HG03097 (cell line): ENCODE data around the gene PLK5.
"Not testable (repeated sequence)": the region's sequence is repeated elsewhere in the genome, so short reads cannot be mapped to it uniquely, and the experiment has no call there.

Experiments
- ATAC-seq: cut with Tn5 transposase; IDR thresholded peaks from one replicate; pipeline ENCODE4 v1.9.1; 2021; ENCODE audit not compliant: unreplicated experiment, low FRiP score

PLK5 gene

DNA sequence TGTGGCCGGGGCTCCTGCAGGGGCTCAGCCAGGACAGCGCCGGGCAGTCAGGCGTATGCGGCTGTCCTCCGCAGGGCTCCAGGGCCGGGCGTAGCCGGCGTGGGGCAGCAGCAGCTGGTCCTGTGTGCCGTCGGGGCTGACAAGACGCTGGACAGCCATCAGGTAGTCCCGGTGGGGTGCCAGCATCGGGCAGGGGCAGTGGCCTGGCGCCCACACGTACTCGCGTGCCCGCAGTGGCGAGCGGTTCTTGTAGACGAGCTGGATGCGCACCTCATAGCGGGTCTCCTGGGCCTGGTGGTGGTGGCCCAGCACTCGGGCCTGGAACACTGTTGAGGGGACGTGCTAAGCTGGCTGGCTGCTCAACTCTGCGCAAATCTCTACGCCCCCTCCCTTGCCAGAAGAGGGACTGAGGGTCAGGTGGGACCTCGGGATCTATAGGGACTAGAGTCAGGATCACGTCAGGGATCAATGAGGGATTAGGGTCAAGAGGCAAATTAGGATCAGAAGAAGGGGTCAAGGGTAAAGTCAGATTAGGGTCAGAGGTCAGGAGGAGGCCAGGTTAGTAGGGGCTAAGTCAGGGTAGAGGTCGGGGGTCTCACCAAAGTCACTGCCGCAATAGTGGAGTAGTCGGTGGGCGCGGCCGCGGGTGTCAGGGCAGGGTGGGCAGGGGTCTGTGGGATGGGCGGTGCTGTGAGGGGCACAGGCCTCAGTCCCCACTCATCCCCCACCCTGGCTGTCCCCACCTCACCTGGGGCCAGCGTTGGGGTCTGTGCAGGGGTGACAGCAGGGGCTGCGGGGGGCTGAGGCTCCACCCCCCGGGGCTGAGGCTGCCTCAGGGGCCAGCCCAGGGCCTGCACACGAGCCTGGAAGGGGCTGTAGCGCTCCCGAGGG lies 17.6 kb upstream of the PLK5 start:
- ATAC-seq: no peak

GRCh38 chr19:1507192-1507660 lies 16.7 kb upstream of the PLK5 start:
- ATAC-seq: no peak

DNA sequence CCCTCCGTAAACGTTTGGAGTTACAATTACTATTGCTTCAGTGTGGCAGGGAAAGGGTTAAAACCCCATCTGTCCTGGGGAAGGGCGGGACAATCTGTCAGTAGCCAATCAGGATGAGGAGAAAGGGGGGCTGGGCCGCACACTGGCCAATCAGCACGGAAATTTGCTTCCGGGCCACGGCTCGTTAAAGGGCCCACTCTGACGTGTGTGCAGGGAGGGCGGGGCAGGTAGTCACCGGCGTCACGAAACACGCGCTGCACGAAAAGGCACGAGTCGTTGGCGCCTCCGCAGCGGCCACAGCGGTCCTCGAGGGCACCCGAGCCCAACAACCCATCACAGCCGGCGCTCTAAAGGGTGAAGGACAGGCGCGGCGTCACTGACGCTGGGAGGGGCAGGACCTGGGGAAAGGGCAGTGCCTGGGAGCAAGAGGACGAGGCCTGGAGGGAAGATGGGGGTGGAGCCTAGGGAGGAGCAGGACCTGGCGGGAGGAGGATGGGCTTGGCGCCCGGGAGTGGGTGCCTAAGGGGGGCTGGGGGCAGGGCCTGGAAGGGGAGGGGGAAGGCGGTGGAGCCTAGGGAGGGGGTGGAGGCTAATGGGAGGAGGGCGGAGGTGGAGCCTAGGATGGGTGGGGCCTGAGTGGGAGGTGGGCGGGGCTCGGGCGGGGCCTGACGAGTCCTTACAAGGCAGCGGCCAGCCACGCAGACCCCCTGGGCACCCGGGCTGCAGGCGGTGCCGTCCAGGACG lies 15.9 kb upstream of the PLK5 start:
- no peak for ATAC-seq

- no peak for ATAC-seq
Observed at GRCh38 chr19:1508507-1508856, 15.4 kb upstream of the PLK5 start.

- no peak for ATAC-seq
Observed at GRCh38 chr19:1509602-1510441, 14.1 kb upstream of the PLK5 start.

DNA sequence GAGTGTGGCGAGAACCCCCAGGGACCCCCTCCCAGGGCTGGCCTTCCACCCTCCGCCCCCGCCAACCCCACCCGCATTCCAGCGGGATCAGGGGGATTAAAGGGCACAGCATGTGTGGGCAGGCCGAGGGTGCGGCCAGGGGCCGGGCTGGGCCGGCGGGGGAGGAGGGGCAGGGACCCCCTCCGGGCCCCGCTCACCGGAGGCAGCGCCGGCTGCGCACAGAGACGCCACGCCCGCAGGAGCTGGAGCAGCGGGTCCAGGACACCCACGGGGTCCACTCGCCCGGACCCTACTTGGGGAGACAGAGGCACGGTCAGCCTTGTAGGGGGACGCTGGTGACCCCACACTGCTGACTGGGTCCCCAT lies 13.5 kb upstream of the PLK5 start:
- no peak for ATAC-seq

- no peak for ATAC-seq
Observed at GRCh38 chr19:1510807-1511206, 13.1 kb upstream of the PLK5 start.

DNA sequence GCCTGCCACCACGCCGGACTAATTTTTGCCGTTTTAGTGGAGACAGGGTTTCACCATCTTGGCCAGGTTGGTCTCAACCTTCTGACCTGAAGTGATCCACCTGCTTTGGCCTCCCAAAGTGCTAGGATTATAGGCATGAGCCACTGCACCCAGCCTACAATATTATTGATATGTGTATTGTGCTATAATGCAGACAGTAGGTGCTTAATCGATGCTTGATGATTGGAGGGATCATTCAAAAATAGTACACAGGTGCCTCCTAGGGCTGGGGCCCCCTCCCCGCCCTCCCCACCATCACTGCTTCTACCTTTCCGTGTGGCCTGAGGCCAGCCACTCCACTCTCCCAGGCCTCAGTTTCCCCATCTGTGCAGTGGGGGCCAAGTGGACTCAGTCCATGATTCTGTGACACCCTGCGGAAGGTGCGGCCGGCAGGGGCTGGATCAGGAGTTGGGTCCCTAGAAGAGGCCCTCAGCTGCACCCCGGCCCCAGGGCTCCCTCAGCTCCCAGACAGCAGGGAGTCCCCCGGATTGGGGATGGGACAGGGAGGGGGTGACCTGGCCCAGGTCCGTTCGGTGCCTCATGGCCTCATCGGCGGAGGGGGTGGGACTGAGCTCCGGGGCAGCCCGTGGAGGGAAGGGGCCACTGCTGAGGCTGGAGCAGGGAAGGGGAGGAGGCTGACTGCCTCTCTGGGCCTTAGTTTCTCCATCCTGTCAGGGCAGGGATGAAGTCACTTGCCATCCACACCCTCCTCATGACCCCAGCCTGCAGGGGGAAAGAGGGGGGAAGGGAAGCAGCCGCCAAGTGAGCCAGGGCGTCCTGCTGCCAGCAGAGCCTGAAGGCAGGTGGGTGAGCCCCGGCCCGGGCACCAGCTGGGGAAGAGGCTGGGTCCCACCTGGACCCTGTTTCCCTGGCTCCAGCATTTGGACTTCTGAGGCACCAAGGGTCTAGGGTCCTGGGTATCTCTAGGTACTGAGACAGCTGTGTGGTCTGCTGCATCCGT lies 12.3 kb upstream of the PLK5 start:
- no peak for ATAC-seq

DNA sequence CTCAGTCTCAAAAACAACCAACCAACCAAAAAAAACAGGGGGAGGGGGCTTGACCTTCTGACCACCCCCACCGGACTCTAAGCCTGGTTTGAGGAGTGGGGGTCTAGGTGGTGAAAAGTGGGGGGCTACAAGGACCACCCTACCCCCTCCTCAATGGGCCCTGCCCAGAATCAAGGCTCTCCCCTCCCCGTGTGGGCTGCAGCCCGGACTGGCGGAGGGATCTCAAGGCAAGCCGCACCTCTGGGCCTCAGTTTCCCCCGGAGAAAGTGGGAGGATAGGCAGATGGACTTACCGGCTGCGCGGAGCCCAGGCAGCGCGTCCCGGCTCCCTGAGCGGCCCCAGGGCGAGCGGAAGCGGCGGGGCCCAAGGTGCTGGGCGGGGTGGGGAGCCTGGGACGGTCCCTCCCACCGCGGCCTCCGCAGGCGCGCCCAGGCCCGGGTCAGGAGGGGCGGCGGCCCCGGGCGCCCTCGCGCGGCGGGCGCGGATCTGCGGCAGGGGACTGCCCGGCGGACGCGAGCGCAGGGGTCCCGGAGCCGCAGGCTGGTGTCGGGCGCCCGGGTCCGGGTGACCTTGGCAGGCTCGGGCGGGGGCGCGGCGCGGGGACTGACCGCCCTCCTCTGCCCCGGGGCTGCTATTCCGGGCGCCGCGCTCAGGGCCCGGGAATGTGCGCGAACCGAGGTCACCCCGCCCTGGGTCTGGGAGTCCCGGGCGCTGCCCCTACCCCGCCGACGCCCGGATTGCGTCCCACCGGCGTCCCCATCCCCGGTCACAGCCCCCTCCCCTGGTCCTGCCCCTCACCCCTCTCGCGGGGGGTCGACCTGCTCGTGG lies 11.0 kb upstream of the PLK5 start, which contains the start of gene ADAMTSL5:
Gene ADAMTSL5 (minus strand): TSS at position 349 of the 828 bp plus-strand sequence. CDS start 2,076 bp downstream, outside the sequence.
- no peak for ATAC-seq

DNA sequence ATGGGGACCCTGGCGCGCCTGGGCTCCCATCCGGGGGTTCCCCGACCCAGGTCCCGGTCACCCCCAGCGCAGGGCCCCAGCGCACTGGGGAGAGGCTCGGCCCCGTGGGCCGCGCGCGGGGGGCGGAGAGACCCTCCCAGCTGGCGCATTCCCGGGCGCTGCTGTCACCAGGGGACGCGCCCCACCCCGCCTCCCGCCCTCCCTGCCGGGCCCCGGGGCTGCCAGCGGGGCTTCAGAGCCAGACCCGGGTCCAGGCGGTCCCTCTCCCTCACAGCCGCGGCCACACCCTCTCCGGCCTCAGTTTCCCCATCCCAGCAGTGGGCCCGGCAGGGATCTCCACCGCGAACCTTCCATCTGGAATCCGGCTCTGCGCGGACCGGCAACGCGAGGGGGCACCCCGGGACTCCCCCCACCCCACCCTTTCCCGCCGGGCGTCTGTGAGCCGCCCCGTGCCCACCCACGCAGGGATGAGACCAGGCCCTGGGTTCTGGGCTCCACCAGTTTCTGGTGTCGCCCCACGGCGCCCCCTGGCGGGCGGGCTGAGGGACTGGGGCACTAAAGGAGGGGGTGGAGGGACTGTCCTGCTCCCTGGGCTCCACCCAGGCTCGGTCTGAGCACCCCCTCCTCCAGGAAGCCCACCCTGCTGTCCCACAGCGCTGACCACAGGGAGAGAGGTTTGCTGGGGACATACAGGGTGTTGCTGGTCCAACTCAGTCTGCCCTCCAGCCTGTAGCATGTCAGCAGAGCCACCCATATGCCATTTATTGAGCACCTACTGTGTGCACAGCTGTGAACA lies 10.2 kb upstream of the PLK5 start:
- ATAC-seq: no peak

DNA sequence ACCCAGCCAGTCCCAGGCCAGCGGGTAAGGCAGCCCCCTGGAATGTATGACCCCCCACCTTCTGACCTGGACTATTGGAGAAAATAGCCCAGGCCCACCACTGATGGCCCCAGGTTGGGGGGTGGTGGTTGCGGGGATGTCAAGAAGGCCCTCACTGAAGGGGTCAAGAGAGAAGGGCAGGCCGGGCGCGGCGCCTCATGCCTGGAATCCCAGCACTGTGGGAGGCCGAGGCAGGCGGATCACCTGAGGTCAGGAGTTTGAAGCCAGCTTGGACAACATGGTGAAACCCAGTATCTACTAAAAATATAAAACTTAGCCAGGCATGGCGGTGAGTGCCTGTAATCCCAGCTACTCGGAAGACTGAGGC lies 9.6 kb upstream of the PLK5 start:
- no peak for ATAC-seq

GRCh38 chr19:1514986-1515721 lies 8.7 kb upstream of the PLK5 start:
- no peak for ATAC-seq

GRCh38 chr19:1516395-1516753 lies 7.5 kb upstream of the PLK5 start:
- ATAC-seq: no peak

DNA sequence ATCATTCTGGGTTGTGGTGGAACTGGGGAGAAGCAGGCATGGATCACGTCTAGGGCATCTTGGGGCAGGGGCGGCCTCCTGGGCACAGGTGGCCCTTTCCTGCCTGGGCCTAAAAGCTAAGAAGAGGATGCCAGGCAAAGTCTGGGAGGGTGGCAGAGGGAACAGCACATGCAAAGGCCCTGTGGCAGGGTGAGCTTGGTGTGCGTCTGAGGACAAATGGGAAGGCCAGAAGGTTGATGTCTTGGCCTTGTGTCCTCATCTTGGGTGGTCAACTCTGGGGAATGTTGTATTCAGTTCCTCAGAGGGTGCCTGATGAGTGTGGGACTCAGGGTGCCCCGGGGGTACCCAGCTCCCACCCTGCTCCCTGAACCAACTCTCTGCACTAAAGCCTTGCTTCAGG lies 5.4 kb upstream of the PLK5 start:
- no peak for ATAC-seq

GRCh38 chr19:1519802-1520201 lies 4.1 kb upstream of the PLK5 start:
- not testable (repeated sequence) for ATAC-seq

GRCh38 chr19:1520203-1520780 lies 3.6 kb upstream of the PLK5 start:
- ATAC-seq: no peak

- no peak for ATAC-seq
Observed at GRCh38 chr19:1521636-1522035, 2.2 kb upstream of the PLK5 start.
